GM19467 (cell line): Measurements from ENCODE around the gene PTEN.
A peak's percentile ranks its signal among the peaks of the same experiment; 100 is the strongest.

ENCODE experiments used
- ATAC-seq: cut with Tn5 transposase; IDR thresholded peaks from one replicate; pipeline ENCODE4 v1.9.1; 2021; ENCODE audit warnings: mild to moderate bottlenecking, moderate library complexity; ENCODE audit not compliant: unreplicated experiment

The PTEN gene

DNA sequence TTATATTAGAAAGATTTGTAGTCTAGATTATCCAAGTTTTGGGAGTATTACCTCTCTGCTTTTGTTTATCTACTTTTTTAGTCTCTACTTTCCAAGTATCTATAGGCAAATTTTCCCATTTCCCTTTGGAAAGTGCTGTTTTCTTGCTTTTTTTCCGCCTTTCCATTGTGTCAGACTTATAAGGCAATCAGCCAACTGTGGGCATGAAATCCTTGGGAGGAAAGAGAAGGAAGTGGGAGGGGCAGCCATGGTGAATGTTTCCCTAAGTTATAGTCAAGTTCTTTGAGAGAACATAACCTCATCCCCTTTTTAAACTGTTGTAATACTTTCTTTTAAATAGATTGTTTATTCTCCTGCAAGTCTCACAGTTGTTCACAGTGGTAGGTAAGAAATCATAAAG, 52.6 kb downstream of the PTEN start:
- no peak for ATAC-seq

DNA sequence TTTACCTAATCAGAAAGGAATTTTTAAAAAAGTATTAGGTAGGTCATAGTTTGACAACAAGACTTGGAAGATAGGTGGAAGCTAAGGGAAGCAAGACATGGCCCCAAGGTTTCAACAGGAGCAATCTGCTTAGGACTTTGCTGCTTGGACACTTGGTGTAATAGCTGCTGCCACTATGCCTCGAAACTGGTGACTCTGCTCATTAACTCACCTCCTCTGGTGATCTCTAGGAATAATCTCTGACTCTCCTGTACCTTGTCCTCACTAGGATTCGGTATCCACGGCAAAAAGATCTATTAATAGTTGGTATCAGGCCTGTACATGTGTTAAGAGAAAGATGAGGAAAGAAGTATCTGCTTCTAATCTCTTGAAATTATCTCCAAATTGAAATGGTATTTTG, 53.1 kb downstream of the PTEN start:
- no peak for ATAC-seq

DNA sequence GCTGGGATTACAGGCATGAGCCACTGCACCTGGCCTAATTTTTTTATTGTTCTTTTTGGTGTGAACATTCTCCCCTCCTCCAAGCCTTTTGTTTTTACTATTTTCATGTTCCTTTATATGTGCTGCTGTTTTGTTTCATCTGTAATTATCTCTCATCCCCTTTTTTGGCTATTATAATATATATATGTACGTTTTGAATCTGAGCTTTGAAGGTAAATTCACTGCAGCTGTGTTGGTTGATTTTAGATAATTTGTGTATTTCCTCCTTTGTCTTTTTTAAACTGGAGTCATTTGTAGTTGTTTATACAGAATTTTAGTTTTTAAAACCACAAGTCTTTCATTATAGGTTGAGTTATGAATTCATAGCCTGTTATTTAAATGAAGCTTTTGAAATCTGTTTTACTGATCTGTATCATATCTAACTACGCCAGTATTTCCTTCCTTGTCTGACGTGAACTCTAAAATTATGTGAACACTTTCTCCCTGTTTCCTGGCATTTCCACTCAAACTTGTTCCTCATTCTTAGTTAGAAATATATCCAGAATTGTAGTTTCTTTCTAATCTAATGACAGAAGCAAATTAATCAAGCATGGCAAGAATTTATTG, 54.9 kb downstream of the PTEN start:
- ATAC-seq = no peak

DNA sequence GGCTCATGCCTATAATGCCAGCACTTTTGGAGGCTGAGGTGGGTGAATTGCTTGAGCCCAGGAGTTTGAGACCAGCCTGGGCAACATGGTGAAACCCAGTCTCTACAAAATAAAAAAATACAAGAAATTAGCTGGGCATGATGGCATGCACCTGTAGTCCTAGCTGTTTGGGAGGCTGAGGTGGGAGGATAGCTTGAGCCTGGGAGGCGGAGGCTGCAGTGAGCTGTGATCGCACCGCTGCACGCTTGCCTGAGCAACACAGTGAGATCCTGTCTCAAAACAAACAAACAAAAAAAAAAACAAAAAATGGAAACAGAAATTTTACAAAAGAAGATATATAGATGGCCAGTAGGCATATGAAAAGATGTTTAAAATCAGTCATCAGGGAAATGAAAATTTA, 57.1 kb downstream of the PTEN start:
- no peak for ATAC-seq

DNA sequence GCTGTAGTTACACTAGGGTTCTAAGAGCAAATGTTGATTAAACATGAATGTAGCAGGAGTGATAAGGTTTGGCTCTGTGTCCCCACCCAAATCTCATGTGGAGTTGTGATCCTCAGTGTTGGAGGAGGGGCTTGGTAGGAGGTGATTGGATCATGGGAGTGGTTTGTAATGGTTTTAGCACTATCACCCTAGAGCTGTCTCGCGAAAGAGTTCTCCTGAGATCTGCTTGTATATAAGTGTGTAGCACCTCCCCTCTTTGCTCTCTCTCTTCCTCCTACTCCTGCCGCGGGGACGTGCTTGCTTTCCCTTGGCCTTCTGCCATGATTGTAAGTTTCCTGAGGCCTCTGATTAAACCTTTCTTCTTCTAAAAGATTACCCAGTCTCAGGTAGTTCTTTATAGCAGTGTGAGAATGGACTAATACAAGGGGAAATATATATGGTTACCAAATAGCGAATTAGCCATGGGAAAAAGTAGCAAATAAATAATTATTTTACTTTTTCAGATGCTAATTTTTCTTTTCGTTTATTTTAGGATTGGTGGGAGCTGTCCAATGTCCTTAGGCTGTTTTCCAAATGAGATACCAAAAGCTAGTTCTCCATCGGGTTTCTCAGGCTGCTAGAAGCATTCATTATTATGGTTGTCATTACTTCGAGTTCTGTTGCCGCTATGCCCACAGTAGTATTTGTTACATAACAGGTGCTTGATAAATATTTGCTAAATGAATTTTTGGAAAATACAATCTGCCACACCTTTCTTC, 58.7 kb downstream of the PTEN start:
- no peak for ATAC-seq

DNA sequence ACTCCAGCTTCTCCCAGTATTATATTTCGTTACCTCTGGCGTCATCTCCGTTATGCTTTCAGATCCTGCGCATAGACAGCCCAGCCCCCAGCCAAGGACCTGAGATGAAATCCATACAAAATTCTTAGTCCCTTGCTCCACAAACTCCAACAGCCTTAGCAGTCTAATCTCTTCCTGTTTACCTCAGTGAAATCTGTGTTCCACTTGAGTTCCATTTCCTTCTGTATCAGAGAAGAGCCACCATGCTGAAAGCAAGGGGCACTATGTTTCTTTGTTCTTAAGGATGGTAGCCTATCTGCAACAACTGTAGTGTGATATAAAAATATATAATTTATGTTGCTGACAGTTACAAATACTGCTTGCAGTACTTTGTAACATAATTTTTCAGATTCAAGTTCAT, 59.8 kb downstream of the PTEN start:
- no peak for ATAC-seq

DNA sequence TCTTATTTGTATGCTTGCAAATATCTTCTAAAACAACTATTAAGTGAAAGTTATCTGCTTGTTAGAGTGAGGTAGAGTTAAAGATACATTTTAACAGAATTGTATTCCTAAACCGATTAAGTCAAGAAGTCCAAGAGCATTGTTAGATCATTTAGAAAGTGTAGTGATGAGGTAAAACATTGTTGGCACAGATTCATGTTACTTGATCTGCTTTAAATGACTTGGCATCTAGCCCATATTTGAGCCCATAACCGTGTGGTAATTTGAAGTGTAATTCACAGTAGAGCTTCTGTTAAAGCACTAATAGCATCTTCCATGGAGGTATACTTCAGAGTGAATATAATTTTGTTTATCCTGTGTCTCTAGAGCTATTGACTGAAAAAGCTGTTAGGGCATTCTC, 62.1 kb downstream of the PTEN start:
- no peak for ATAC-seq

DNA sequence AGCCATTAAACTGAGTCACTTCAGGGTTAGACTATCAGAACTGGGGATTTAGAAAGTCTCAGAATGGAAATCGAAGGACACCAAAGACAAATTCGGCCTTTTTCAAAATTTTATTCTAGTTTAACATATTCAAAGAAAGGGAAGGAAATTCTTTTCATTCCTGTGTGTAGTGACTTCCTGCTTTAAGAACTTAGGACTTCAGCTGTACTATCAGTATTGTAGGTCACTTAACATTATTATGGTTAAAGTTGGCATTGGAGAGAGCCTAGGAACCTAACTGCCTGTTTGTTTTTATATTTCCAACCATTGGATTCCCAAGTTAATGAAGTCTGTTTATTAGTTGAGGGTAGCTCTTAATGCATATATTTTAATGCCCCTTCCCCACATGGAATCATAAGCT, 63.7 kb downstream of the PTEN start:
- no peak for ATAC-seq

DNA sequence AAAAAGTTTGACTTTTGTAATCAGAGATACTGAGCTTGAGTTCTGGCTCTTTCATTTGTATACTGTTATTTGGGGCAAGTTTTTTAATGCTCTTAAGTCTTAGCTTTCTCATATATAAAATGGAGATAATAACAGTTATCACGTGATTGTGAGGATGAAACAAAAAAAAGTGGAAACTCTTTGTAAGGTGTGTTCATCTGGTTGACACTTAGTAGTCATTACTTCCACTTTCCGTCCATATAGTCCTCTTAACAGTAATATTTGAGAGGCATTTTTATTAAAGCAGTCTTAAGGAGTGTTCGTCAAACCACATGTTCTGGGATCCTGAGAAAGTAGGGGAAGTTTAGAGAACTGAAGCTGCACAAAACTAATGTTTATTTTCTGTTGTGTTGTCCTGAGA, 65.6 kb downstream of the PTEN start:
- ATAC-seq = no peak

DNA sequence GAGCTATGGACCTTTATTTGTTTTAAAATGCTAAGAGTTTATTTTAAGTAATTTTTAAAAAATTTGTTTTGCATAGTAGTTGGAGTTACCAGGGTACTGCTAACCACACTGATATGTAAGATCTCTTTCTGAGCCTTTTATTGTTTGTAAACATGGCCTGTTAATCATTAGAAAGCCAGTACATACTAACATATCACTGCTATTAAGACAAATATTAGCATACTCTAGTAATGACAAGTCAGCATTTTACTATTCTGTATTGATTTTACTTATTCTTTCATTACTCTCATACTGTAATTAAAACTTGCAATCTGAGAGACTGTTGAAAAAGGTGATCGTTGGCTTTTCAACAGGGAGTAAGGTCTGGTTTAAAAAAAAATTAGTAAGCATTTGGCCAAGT, 66.7 kb downstream of the PTEN start:
- ATAC-seq = no peak

DNA sequence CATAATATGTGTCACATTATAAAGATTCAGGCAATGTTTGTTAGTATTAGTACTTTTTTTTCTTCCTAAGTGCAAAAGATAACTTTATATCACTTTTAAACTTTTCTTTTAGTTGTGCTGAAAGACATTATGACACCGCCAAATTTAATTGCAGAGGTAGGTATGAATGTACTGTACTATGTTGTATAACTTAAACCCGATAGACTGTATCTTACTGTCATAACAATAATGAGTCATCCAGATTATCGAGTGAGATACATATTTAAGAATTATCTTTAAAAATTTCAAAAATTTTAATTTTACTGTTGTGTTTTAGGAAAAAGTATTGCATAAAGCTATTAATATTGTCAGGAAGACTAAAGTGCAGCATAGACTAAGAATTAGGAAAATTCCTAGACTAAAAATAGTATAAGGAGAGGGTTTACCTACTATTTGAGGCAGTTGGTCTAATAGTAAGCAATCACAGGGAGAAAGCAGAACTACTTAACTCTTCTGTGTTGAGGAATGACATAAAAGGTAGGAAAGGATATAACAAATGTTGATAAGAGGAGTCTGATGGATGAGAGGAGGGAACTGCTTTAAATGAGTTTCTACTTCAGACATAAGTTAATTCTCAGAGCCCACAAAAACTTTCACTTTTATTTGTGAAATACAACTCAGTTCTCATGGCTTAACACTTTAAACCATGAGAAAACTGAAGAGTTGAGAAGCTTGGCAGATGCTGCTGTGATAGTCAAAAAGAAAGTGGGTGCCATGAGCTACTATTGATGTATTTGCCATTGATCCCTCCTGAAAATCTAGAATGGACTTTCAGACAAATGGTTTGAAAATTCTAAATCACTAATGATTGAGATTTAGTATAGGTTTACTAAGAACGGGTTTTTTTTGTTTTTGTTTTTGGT, 67.8 kb downstream of the PTEN start:
- peak; percentile 46 for ATAC-seq

DNA sequence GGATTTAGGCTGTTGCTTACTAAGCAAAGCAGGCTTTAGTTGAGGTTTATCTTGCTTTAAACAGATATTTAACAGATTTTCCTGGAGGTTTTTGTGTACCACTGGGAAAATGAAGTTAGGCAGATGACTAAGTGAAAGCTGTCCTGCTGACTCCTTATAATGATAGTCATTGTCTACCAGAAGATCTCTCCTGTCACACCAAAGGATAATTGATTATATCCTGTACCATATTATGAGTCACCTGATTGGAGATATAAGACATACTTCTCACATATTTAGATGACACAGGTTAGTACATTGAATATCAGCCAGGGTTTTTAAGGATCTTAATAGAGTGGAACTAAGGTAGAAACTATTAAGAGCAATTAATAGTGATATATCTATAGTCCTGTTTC, 68.4 kb downstream of the PTEN start:
- no peak for ATAC-seq

DNA sequence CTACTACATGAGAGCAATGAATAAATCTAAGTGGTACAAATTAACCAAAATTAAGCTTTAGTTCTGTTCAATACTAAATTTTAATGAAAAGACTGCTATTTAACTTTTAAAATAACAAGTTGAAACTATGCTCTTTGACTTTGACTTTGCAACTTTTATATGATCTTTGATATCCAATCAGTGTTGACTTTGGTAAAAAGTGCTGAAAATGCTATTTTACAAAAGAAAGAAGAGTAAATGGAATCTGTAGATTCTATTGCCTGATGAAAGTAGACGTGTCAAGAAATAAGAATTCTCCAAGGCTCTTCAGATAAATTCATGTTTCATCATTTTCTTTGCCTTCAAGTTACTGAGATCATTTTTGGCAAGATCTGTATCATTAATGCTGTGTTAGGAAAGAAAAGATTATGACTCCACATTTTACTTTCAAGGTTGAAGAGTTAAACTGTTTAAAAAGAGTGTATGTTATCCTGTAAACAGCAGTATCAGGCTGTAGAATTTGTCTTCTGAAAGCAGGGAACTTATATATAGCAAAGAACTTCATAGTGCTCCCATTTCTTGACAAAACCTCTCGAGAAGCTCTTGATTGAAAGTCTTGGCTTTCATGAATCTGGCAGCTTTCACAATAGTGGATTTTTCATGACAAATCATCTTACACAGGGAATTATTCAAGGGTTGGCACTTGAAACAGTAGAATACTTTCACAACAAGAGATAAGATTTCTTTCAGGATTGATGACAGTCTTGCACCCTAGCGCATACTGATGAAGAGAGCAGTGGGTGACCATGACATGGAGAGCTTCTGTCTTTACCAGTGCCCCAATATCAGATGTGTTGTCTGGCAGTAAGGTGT, 72.1 kb downstream of the PTEN start:
- ATAC-seq = no peak

DNA sequence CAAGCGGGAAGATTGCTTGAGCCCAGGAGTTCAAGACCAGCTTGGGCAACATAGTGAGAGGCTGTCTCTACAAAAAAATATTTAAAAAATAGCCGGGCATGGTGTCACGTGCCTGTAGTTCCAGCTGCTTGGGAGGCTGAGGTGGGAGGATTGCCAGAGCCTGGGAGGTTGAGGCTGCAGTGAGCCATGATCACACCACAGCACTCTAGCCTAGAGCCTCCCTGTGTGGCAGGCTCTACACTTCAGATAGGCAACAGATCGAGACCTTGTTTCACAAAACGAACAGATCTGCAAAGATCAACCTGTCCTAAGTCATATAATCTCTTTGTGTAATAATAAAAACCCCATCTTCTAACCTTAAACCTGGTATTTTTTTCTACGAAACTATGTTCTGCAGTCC, 76.8 kb downstream of the PTEN start:
- ATAC-seq = no peak

DNA sequence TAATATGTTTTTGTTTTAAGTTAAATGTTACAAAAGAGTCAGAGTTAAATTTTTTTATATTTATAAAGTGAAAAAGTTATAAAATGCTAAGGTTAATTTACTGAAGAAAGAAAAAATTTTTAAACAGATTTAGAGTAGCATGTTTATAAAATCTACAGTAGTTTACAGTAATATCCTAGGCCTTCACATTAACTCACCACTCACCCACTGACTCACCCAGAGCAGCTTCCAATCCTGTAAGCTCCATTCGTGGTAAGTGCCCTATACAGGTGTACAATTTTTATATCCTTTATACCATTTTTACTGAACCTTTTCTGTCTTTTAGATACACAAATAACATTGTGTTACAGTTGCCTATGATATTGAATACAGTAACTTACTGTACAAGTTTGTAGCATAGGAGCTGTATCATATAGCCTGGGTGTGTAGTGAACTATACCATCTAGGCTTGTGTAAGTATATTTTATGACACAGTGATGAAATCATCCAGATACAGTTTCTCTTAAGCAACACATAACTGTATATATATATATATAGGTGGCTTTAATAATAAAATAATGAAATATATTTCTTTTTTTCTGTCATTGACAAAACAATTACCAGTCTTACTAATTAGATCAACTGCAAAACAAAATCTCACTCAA, 79.6 kb downstream of the PTEN start:
- ATAC-seq = no peak

DNA sequence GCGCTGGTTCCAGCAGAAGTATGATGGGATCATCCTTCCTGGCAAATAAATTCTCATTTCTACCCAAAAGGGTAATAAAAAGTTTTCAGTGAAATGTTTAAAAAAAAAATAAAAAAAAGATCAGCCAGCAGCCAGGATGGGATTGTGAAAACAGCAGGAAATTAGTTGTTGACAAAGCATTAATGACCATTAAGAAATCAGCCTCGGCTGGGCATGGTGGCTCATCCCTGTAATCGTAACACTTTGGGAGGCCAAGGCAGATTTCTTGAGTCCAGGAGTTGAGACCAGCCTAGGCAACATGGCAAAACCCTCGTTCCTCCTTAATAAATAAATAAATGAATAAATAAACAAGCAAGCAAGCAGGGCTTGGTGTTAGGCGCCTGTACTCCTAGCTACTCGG, 82.6 kb downstream of the PTEN start:
- ATAC-seq = no peak

DNA sequence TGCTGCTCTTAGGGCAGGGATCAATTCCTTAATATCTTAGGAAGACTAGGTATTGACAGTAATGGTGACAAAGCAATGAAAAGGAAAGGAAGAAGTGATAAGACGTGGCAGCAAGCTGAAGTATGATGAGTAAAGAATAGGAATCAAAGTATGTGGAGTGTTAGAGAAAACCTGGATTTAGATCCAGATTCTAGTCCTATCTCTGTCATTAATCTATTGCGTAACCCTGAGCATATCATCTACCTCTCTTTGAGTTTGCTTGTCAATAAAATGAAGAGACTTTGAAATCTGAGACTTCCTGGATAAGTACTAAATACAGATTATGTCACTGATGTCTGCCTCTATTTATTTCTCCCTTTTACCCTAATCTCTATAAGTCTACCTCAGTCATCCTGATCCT, 89.2 kb downstream of the PTEN start:
- ATAC-seq = no peak

DNA sequence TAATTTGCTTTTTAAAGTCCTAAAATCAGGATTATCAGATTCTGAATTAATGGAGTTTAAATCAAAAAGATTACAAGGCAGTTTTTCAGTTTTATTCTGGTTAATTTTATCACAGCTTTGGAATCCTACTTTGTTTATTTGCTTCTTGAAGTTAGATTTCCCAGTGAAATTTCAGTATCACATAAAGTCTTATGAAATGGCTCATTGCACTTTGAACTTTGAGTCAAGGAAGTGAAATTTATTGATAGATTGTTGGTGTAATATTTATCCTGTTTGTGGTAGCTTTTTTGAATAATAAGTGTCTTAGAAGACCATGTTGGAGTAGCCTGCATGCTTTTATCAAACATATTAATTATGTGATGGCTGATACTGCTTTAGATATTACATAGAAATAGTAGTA, 92.6 kb downstream of the PTEN start:
- no peak for ATAC-seq

DNA sequence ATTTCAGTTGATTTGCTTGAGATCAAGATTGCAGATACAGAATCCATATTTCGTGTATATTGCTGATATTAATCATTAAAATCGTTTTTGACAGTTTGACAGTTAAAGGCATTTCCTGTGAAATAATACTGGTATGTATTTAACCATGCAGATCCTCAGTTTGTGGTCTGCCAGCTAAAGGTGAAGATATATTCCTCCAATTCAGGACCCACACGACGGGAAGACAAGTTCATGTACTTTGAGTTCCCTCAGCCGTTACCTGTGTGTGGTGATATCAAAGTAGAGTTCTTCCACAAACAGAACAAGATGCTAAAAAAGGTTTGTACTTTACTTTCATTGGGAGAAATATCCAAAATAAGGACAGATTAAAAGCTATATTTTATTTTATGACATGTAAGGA, 94.3 kb downstream of the PTEN start:
- ATAC-seq = no peak

DNA sequence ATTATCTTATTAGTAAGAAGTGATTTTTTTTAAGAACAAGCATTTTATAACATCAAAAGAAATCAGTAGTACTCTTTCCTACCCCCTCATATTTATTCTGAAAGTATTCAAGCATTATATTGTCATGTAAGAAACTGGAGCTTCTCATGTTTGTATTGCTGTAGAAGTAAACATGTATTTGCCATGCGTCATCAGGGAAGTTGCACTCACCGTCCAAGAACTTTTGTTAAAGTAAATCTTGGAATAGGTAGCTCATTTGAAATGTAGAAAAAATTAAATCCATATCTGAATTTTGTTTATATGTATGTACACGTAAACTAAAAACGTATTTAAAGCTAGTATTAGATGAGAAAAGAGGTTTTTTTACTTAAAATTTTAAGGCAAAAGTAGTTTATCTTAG, 96.8 kb downstream of the PTEN start:
- ATAC-seq = no peak

DNA sequence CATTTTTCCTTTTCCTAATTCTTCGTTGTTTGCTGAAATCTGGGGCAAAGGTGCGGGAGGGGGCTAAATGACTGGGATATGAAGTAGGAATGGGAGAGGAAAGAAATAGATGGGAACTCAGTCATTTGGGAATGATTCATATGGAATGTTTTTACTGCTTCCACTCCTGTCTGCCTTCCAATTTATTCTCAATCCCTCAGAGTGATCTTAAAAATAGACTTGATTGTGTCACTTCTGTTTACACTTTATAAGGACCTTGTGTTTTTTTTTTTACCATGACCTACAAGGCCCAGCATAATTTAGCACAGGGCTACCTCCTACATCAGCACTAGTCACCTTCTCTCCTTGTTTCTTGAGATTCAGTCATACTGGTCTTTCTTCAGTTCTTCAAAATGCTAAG, 97.9 kb downstream of the PTEN start:
- ATAC-seq = no peak
